HG03095 (cell line): Measurements from ENCODE around the gene PLCH1.
"Not testable (repeated sequence)": the region's sequence is repeated elsewhere in the genome, so short reads cannot be mapped to it uniquely, and the experiment has no call there.

Experiments
- ATAC-seq: cut with Tn5 transposase; IDR thresholded peaks from one replicate; pipeline ENCODE4 v1.9.1; 2021; ENCODE audit warnings: moderate library complexity; ENCODE audit not compliant: unreplicated experiment

Gene PLCH1

DNA sequence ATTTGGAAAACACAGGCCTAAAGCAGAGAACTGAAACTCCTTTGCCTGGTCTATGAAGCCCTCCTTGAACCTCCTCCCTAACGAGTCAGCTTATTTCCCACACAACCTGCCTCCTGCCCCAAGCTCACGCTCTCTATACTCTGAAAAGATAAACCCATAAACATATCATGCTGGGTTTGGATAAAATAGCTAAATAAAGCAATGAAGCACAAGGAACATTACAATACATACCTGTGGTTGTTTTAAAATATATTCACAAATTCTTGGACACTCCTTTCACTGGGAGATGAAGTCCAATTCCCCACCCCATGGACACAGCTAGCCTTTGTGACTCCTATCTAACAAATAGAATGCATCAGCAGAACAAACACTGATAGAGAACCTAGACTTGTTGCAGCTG, 98.2 kb downstream of the PLCH1 start:
- ATAC-seq, result no peak

- ATAC-seq, result no peak
Measured at GRCh38 chr3:155646128-155646527, 98.7 kb downstream of the PLCH1 start.

GRCh38 chr3:155643581-155644165, 101.2 kb downstream of the PLCH1 start:
- no peak for ATAC-seq

GRCh38 chr3:155641956-155642355, 102.9 kb downstream of the PLCH1 start:
- no peak for ATAC-seq

DNA sequence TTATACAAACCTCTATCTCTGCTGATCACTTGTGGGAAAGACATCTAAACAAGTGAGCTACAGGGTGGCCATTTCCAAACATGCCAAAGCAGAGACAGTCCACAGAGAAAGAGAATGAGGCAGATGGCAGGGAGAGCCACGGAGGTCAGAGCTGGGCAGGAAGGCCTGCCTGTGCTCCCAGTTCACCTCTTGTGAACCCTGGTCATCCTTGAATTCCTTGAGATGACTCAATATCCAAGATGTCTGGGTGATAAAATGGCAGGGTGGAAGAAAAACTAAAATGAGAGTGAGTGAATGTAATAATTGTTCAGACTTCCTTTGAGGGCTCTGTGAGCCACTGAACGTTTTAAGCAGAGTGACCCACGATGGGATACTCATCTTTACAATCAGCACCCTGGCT, 104.8 kb downstream of the PLCH1 start:
- ATAC-seq, result no peak

DNA sequence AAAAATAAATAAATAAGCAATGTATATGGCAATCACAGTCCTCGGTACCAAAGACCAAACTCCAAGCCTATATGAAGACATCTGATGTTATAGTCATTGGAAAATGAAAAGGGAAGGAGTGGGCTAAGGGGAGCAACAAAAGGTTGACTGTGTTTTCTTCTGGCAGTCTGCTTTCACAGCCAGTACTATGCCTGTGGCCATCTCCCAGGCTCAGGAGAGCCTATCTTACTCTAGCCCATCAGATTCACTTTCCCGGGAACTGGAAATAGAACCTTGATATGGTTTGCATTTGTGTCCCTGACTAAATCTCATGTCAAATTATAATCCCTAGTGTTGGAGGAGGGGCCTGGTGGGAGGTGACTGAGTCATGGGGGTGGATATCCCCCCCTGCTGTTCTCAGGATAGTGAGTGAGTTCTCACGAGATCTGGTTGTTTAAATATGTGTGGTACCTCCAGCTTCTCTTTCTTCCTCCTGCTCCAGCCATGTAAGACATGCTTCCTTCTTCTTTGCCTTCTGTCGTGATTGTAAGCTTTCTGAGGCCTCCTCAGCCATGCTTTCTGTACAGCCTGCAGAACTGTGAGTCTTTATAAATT, 105.3 kb downstream of the PLCH1 start:
- ATAC-seq, result no peak

DNA sequence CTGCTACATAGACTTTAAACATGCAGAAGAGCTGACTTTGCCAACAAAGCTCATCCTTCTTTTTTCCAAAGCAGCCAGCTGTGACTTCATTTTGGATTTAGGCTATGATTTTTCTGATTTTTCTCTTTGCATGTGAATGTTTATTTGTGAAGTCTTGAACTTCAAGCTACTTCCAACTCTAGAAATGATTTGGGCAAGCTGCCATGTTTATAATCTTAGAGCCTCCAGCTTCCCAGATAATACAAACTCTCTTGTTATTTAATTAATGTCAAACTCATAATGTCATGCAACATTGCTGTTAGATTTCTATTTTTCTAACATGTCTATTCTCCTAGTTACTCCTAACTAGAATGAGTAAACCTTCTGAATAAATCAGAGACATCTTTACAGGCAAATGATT, 106.4 kb downstream of the PLCH1 start:
- ATAC-seq, result not testable (repeated sequence)

DNA sequence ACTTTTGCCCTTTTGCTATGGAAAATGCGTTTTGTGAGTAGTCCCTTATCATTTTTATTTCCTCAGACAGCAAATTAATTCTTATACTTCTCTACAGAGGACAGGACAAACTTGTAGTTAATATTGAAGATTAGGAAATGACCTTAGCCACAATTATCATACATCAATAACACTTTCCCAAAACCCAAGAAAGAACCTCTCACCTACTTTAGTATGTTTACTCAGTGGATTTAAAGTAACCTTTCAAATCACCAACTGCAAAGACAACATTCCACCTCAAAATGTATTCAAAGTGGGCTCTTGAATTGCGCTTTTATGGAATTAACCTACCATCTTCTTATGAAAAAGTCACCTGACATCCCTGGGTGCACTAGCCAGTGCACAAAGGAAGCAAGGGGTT, 107.3 kb downstream of the PLCH1 start:
- ATAC-seq, result no peak

DNA sequence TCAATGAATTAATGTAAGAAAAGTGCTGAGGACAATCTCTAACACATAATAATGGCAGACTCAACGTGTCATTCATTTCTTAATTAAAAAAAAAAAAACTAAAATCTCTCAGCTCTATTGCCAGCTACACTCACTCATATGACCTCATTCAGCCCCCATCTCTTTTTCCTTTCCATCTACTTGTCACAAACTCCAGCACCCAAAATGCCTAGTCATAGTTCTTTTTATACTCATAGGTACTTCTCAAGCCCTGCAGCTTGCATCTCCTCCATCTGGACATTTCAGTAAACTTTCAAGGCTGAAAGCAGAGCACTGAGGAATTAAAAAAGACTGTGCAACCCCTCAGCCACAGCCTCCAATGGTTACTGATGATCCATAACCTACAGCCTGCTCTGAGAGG, 109.8 kb downstream of the PLCH1 start:
- ATAC-seq, result no peak

DNA sequence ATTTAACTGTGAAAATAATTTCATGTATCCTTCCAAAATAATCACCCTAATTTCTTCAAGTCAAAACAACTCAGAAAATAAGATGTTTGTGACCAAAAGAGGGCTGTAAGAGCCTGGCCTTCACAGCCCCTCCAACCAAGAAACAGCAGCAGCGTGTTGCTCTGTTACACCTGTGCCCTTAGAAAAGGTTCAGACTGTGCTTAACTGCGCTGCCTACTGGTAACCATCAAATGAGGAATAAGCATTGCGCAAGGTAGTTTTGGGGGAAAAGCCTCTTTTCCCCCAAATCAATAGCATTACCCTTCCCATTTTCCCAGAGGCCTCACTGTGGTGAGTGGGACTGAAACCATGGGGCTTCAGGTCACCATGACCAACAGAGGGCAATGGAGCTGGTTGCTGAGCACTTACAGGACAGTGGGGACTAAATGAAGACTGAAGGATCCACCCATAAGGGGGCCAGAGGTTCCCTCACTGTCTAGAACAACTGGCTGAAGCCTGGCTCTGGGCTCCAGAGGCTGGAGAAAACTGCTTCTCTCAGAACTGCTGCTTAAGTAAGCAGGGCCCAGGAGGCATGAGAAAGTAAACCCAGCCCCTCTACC, 110.7 kb downstream of the PLCH1 start:
- no peak for ATAC-seq

DNA sequence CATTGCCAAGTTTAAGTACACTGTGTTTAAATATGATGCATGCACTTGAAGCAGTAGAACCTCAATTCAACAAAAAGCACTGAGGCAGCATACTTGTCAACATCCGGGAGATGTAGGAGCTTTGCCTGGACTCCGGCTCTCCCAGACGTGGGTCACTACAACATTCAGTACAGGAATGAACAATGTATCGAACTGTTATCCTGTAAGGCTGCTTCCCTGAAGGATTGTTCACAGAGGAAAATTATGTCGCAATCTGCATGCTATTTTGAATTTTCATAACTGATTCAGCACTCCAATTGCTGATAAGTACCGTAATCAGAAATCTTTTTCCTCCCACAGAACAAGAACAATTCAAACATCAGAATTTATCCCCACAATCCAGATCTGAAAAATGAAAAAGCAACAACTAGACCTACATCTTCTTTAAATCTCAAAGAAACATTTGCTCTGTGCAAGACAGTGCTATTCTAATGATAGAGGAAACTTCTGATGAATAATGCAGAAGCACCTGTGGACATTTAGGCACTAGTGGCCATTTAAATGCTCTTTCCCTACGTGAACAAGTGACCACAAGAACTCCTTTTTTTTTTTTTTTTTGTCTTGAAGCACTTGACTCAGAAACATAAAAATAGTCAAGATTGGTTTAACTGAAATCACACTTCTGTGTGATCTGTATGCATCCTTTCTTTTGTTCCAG, 113.4 kb downstream of the PLCH1 start:
- no peak for ATAC-seq

DNA sequence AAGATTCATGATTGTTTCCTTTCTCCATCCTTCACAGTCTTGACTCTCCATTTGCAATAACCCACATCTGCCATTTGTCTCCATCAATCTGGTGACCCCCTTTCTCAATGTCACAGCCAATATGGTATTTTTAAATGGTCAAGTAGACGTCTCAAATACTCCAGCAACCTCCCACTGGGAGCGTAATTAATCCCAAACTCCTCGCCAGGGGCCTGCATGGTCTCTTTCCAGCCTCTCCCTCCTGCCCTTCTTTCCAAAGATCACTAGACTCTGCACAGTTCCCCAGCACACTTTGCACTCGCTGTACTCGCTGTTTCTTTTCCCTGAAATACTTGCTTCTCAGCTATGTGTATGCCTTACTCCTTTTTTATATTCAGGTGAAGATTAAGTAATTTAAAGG, 115.3 kb downstream of the PLCH1 start:
- ATAC-seq, result no peak

DNA sequence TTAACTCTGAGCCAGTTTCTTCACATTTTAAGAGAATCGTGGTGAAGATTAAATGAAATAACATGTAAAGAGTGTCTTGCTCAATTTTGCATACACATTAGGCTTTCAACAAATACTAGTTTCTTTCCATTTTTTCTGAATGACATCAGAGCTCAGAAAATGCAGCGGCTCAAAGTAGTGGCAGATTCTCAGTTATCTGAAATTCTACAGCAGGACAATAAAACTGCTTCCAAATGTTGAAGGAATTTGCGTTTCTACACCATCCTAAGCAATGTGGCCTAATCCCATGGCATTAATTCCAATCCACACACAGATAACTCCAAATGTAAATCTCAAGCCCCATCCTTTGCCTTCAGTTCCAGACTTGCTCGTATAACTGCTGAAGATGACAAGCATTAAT, 115.8 kb downstream of the PLCH1 start:
- ATAC-seq, result no peak

DNA sequence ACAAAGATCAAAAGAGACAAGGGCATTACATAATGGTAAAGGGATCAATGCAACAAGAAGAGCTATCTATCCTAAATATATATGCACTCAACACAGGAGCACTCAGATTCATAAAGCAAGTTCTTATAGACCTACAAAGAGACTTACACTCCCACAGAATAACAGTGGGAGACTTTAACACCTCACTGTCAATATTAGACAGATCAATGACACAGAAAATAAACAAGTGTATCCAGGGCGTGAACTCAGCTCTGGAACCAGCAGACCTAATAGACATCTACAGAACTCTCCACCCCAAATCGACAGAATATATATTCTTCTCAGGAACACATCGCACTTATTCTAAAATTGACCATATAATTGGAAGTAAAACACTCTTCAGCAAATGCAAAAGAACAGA, 122.2 kb downstream of the PLCH1 start:
- ATAC-seq, result not testable (repeated sequence)

DNA sequence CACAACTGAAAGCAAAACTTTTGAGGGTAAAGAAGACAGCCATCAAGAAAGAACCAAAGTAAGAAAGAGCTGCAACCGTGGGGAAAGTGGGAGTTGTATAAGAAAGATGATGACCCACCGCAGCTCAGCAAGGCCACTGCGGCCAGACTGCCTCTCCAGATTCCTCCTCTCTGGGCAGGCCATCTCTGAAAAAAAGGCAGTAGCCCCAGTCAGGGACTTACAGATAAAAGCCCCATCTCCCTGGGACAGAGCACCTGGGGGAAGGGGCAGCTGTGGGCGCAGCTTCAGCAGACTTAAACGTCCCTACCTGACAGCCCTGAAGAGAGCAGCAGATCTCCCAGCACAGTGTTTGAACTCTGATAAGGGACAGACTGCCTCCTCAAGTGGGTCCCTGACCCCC, 124.3 kb downstream of the PLCH1 start:
- not testable (repeated sequence) for ATAC-seq

- no peak for ATAC-seq
Measured at GRCh38 chr3:155619118-155619915, 125.6 kb downstream of the PLCH1 start.

- ATAC-seq, result no peak
Measured at GRCh38 chr3:155618543-155618942, 126.3 kb downstream of the PLCH1 start.

DNA sequence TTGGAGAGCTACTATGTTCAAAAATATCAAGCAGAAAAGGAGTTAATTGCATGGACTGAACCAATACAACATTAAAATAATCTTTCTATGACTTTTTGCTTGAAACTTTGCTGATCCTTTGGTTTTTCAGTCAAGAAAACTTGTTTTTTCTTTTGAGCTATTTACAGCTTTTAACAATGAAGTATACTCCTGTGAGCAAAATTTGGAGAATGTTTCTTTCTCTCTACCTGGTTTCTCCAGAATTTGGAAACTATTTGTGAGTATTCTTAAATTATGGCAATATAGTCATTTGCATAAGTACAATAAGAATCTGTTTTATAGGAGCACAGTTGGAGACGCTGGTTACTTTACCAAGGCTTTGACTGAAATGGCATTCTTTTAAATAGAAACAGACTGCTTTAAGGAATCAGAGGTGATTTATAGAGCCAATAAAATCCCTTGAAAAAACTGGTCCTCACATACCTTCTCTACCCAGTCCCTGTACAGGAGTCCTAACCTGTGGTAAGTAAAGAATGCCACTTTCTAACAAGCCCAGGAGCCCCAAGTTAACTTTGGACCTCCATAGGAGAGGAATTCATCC, 127.4 kb downstream of the PLCH1 start:
- ATAC-seq, result no peak

GRCh38 chr3:155615141-155615540, 129.7 kb downstream of the PLCH1 start:
- ATAC-seq, result not testable (repeated sequence)

DNA sequence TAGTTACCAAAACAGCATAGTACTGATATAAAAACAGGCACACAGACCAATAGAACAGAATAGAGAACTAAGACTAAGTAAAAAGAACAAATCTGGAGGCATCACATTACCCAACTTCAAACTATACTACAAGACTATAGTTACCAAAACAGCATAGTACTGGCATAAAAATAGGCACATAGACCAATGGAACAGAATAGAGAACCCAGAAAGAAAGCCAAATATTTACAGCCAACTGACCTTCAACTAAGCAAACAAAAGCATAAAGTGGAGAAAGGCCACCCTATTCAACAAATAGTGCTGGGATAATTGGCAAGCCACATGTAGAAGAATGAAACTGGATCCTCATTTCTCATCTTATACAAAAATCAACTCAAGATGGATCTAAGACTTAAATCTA, 130.5 kb downstream of the PLCH1 start:
- ATAC-seq, result not testable (repeated sequence)

- ATAC-seq, result no peak
Measured at GRCh38 chr3:155611456-155611855, 133.4 kb downstream of the PLCH1 start.
